ENCODE results near the gene KRTAP9-9.

KRTAP9-9 gene

DNA sequence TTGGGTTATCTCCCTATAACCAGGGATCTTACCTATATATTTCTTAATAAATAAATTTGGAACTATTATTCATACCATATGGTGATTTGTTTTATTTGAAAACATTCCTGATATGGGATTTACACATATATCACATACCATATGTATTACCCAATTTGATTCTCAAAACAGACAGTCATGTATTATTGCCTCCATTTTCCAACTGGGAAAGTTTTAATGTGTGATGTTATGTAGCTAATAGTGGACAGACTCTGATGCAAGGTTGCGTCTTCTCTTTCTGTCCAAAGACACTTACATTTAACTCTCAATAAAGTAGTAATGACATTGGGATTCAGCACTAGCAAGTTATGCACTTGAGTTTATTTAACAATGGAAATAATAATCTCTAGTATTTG lies 1.1 kb downstream of the KRTAP9-9 start:
- no peak overlapping the region for H2AK5ac ChIP-seq (ENCODE audit: low read length)
- no peaks in the 10 kb centered on the region for H3K4me1 ChIP-seq (ENCODE audit: control insufficient read depth, low read depth, low read length)
- no peak overlapping the region for H3K18ac ChIP-seq (ENCODE audit: low read length)
- no peak overlapping the region for H3K4me2 ChIP-seq (ENCODE audit: low read length)
- no peaks in the 10 kb centered on the region for H3K36me3 ChIP-seq (ENCODE audit: control insufficient read depth, insufficient read depth, low read length)
- no peak overlapping the region for H3K9ac ChIP-seq (ENCODE audit: low read length)
- no CpG with 5 or more reads among the region's 1 CpG for WGBS (ENCODE audit: extremely low coverage, insufficient coverage, low lambda C conversion rate)
- no peaks in the 10 kb centered on the region for H3K27me3 ChIP-seq (ENCODE audit: insufficient read depth, low read length, poor library complexity)
- no peaks in the 10 kb centered on the region for H3K79me1 ChIP-seq (ENCODE audit: low read length)
- no peak overlapping the region for H3K4me3 ChIP-seq (ENCODE audit: low read length)
- no peak overlapping the region for H3K27ac ChIP-seq (ENCODE audit: low read depth, low read length)
- H3K4ac ChIP-seq (ENCODE audit: low read depth, low read length), result no peak overlapping the region
- no peak overlapping the region for H3K23ac ChIP-seq (ENCODE audit: low read length)
- no peak overlapping the region for H4K5ac ChIP-seq (ENCODE audit: low read length)
- no peak for DNase-seq
- H2BK5ac ChIP-seq (ENCODE audit: low read length), result no peak overlapping the region
- no peaks in the 10 kb centered on the region for H3K79me2 ChIP-seq (ENCODE audit: control insufficient read depth, insufficient read depth, low read length)
- H4K8ac ChIP-seq (ENCODE audit: low read depth, low read length), result no peak overlapping the region
- H2BK120ac ChIP-seq (ENCODE audit: low read depth, low read length), result no peak overlapping the region
- no peak overlapping the region for H3K56ac ChIP-seq (ENCODE audit: low read length)
- H2BK15ac ChIP-seq (replicated peaks; ENCODE audit: low read depth), result no peak overlapping the region

DNA sequence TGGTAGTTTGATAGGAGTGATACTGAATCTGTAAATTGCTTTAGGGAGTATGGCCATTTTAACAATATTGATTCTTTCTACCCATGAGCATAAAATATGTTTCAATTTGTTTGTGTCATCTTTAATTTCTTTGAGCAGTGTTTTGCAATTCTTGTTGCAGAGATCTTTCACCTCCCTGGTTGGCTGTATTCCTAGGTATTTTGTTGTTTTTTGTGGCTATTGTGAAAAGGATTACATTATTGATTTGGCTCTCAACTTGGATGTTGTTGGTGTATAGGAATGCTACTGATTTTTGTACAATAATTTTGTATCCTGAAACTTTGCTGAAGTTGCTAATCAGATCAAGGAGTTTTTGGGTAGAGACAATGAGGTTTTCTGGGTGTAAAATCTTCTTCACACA lies 3.2 kb downstream of the KRTAP9-9 start:
- Histone ChIP-seq H3K27ac (ENCODE audit: low read depth, low read length) (no peak overlapping the region), H3K23ac (ENCODE audit: low read length) (no peak overlapping the region), H2AK5ac (ENCODE audit: low read length) (no peak overlapping the region), H3K18ac (ENCODE audit: low read length) (no peak overlapping the region), H2BK5ac (ENCODE audit: low read length) (no peak overlapping the region), H3K36me3 (ENCODE audit: control insufficient read depth, insufficient read depth, low read length) (no peaks in the 10 kb centered on the region), H3K79me1 (ENCODE audit: low read length) (no peaks in the 10 kb centered on the region), H4K8ac (ENCODE audit: low read depth, low read length) (no peak overlapping the region), H3K4ac (ENCODE audit: low read depth, low read length) (no peak overlapping the region), H3K9ac (ENCODE audit: low read length) (no peak overlapping the region), H3K4me1 (ENCODE audit: control insufficient read depth, low read depth, low read length) (no peaks in the 10 kb centered on the region), H3K79me2 (ENCODE audit: control insufficient read depth, insufficient read depth, low read length) (no peaks in the 10 kb centered on the region), H4K5ac (ENCODE audit: low read length) (no peak overlapping the region), H3K4me3 (ENCODE audit: low read length) (no peak overlapping the region), H2BK15ac (replicated peaks; ENCODE audit: low read depth) (no peak overlapping the region), H2BK120ac (ENCODE audit: low read depth, low read length) (no peak overlapping the region), H3K56ac (ENCODE audit: low read length) (no peak overlapping the region), H3K27me3 (ENCODE audit: insufficient read depth, low read length, poor library complexity) (no peaks in the 10 kb centered on the region), H3K4me2 (ENCODE audit: low read length) (no peak overlapping the region)
- no peak for DNase-seq

DNA sequence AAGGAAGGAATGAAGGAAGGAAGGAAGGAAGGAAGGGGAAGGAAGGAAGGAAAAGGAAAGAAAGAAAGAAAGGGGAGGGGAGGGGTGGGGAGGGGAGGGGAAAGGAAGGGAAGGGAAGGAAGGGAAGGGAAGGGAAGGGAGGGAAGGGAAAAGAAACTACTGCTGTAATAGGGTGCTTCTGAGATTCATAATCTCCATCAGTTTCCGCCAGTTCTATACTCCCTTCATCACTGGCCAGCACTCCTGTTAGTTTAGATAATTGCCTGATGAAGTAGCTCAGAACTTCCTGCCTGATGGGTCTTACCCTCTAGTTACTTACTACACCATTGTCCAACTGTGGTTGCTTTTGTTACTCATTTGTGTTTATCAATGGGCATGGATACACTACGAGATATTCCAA lies 8.0 kb downstream of the KRTAP9-9 start:
- Histone ChIP-seq H3K56ac (ENCODE audit: low read length) (no peak overlapping the region), H2BK15ac (replicated peaks; ENCODE audit: low read depth) (no peak overlapping the region), H3K27ac (ENCODE audit: low read depth, low read length) (no peak overlapping the region), H3K79me2 (ENCODE audit: control insufficient read depth, insufficient read depth, low read length) (no peaks in the 10 kb centered on the region), H3K4me2 (ENCODE audit: low read length) (no peak overlapping the region), H3K23ac (ENCODE audit: low read length) (no peak overlapping the region), H3K79me1 (ENCODE audit: low read length) (no peaks in the 10 kb centered on the region), H3K36me3 (ENCODE audit: control insufficient read depth, insufficient read depth, low read length) (no peaks in the 10 kb centered on the region), H3K18ac (ENCODE audit: low read length) (no peak overlapping the region), H3K4me1 (ENCODE audit: control insufficient read depth, low read depth, low read length) (no peaks in the 10 kb centered on the region), H3K9ac (ENCODE audit: low read length) (no peak overlapping the region), H2BK5ac (ENCODE audit: low read length) (no peak overlapping the region), H4K8ac (ENCODE audit: low read depth, low read length) (no peak overlapping the region), H3K27me3 (ENCODE audit: insufficient read depth, low read length, poor library complexity) (no peaks in the 10 kb centered on the region), H2AK5ac (ENCODE audit: low read length) (no peak overlapping the region), H3K4me3 (ENCODE audit: low read length) (no peak overlapping the region), H2BK120ac (ENCODE audit: low read depth, low read length) (no peak overlapping the region), H3K4ac (ENCODE audit: low read depth, low read length) (no peak overlapping the region), H4K5ac (ENCODE audit: low read length) (no peak overlapping the region)
- no peak for DNase-seq
- no CpG with 5 or more reads among the region's 2 CpGs for WGBS (ENCODE audit: extremely low coverage, insufficient coverage, low lambda C conversion rate)

DNA sequence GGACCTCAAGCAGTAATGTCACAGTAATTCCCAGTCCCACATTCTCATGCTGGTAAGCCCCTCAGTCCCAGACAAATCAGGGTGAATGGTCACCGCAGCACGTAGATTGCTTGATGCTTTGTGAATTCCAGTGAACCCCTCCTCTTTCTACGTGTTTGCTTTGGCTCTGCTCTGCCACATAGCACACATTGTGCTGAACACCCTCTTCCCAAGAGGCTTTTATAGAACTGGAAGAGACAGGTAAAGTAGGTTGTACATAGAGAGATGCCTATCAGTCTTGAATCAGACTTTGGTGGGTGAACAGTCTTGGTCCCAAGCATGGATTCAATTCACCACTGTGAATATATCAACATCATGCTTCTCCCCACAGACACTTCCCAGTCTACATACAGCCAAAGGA lies 9.4 kb downstream of the KRTAP9-9 start:
- Histone ChIP-seq H3K4me1 (ENCODE audit: control insufficient read depth, low read depth, low read length) (no peaks in the 10 kb centered on the region), H3K4ac (ENCODE audit: low read depth, low read length) (no peak overlapping the region), H4K5ac (ENCODE audit: low read length) (no peak overlapping the region), H3K23ac (ENCODE audit: low read length) (no peak overlapping the region), H2BK120ac (ENCODE audit: low read depth, low read length) (no peak overlapping the region), H3K4me2 (ENCODE audit: low read length) (no peak overlapping the region), H2BK15ac (replicated peaks; ENCODE audit: low read depth) (no peak overlapping the region), H3K27ac (ENCODE audit: low read depth, low read length) (no peak overlapping the region), H3K56ac (ENCODE audit: low read length) (no peak overlapping the region), H2BK5ac (ENCODE audit: low read length) (no peak overlapping the region), H3K79me1 (ENCODE audit: low read length) (no peaks in the 10 kb centered on the region), H3K9ac (ENCODE audit: low read length) (no peak overlapping the region), H3K36me3 (ENCODE audit: control insufficient read depth, insufficient read depth, low read length) (no peaks in the 10 kb centered on the region), H2AK5ac (ENCODE audit: low read length) (no peak overlapping the region), H3K4me3 (ENCODE audit: low read length) (no peak overlapping the region), H3K79me2 (ENCODE audit: control insufficient read depth, insufficient read depth, low read length) (no peaks in the 10 kb centered on the region), H3K18ac (ENCODE audit: low read length) (no peak overlapping the region), H4K8ac (ENCODE audit: low read depth, low read length) (no peak overlapping the region), H3K27me3 (ENCODE audit: insufficient read depth, low read length, poor library complexity) (no peaks in the 10 kb centered on the region)
- DNase-seq, result no peak
- no CpG with 5 or more reads among the region's 3 CpGs for WGBS (ENCODE audit: extremely low coverage, insufficient coverage, low lambda C conversion rate)

DNA sequence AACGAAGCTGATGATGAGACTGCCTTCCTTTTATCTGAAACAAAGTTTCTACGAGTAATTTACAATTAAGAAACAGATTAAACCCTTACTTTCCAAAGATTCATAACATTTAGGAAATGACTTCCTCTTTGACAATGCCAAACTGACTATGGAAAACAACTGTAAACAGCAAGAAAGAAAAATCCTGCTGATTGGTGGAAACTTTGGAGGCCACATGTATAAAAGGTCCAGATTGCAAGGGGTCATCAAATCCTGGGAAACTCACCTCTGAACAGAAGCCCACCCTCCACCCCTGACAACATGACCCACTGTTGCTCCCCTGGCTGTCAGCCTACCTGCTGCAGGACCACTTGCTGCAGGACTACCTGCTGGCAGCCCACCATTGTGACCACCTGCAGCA lies 9.9 kb downstream of the KRTAP9-9 start, which contains the start of gene KRTAP9-6:
Gene KRTAP9-6 (plus strand): TSS at position 301 of the 400 bp plus-strand sequence. CDS start 0 bp downstream, at position 301.
- no peaks in the 10 kb centered on the region for H3K4me1 ChIP-seq (ENCODE audit: control insufficient read depth, low read depth, low read length)

DNA sequence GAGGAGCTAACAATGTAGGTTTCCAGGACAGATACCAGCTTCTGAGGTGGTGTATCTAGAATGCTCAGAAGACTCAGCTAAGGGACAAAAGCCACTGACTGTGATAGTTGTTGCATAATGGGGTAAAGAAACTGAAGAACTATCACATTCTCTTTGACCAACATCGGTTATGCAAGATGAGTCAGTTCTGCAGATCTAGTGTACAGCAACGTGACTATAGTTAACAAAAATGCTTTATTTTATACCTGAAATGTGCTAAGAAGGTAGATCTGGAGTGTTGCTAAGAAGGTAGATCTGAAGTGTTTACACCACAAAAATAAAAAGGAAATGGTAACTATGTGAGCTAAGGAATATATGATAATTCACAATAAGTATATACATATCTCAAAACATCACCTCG lies 12.5 kb downstream of the KRTAP9-9 start:
- no peak overlapping the region for H3K9ac ChIP-seq (ENCODE audit: low read length)
- no peak for DNase-seq
- no peak overlapping the region for H3K23ac ChIP-seq (ENCODE audit: low read length)
- no peak overlapping the region for H3K56ac ChIP-seq (ENCODE audit: low read length)
- no peak overlapping the region for H3K18ac ChIP-seq (ENCODE audit: low read length)
- no peak overlapping the region for H2BK5ac ChIP-seq (ENCODE audit: low read length)
- no peaks in the 10 kb centered on the region for H3K36me3 ChIP-seq (ENCODE audit: control insufficient read depth, insufficient read depth, low read length)
- no peaks in the 10 kb centered on the region for H3K79me2 ChIP-seq (ENCODE audit: control insufficient read depth, insufficient read depth, low read length)
- no peak overlapping the region for H3K27ac ChIP-seq (ENCODE audit: low read depth, low read length)
- H3K4me2 ChIP-seq (ENCODE audit: low read length), result no peak overlapping the region
- H2BK15ac ChIP-seq (replicated peaks; ENCODE audit: low read depth), result no peak overlapping the region
- no peak overlapping the region for H3K4me3 ChIP-seq (ENCODE audit: low read length)
- no CpG with 5 or more reads among the region's 3 CpGs for WGBS (ENCODE audit: extremely low coverage, insufficient coverage, low lambda C conversion rate)
- H2BK120ac ChIP-seq (ENCODE audit: low read depth, low read length), result no peak overlapping the region
- no peaks in the 10 kb centered on the region for H3K4me1 ChIP-seq (ENCODE audit: control insufficient read depth, low read depth, low read length)
- no peak overlapping the region for H2AK5ac ChIP-seq (ENCODE audit: low read length)
- no peaks in the 10 kb centered on the region for H3K79me1 ChIP-seq (ENCODE audit: low read length)
- no peak overlapping the region for H3K4ac ChIP-seq (ENCODE audit: low read depth, low read length)
- no peak overlapping the region for H4K8ac ChIP-seq (ENCODE audit: low read depth, low read length)
- H4K5ac ChIP-seq (ENCODE audit: low read length), result no peak overlapping the region
- H3K27me3 ChIP-seq (ENCODE audit: insufficient read depth, low read length, poor library complexity), result no peaks in the 10 kb centered on the region

More for the DNA sequence above, 9.9 kb downstream of the KRTAP9-9 start, which contains the start of gene KRTAP9-6:
- DNase-seq, result no peak
- Histone ChIP-seq H3K56ac (ENCODE audit: low read length) (no peak within 1 kb of the TSS), H3K27me3 (ENCODE audit: insufficient read depth, low read length, poor library complexity) (no peaks in the 10 kb centered on the region), H4K8ac (ENCODE audit: low read depth, low read length) (no peak within 1 kb of the TSS), H3K9ac (ENCODE audit: low read length) (no peak within 1 kb of the TSS), H3K4ac (ENCODE audit: low read depth, low read length) (no peak within 1 kb of the TSS), H2BK120ac (ENCODE audit: low read depth, low read length) (no peak within 1 kb of the TSS), H2BK15ac (replicated peaks; ENCODE audit: low read depth) (no peak within 1 kb of the TSS), H2AK5ac (ENCODE audit: low read length) (no peak within 1 kb of the TSS), H4K5ac (ENCODE audit: low read length) (no peak within 1 kb of the TSS), H3K27ac (ENCODE audit: low read depth, low read length) (no peak within 1 kb of the TSS), H3K79me2 (ENCODE audit: control insufficient read depth, insufficient read depth, low read length) (no peaks in the 10 kb centered on the region), H3K4me3 (ENCODE audit: low read length) (no peak within 1 kb of the TSS), H2BK5ac (ENCODE audit: low read length) (no peak within 1 kb of the TSS), H3K18ac (ENCODE audit: low read length) (no peak within 1 kb of the TSS), H3K79me1 (ENCODE audit: low read length) (no peaks in the 10 kb centered on the region), H3K4me2 (ENCODE audit: low read length) (no peak within 1 kb of the TSS), H3K36me3 (ENCODE audit: control insufficient read depth, insufficient read depth, low read length) (no peaks in the 10 kb centered on the region), H3K23ac (ENCODE audit: low read length) (no peak within 1 kb of the TSS)
- no CpG with 5 or more reads among the region's 2 CpGs for WGBS (ENCODE audit: extremely low coverage, insufficient coverage, low lambda C conversion rate)
